Left forelimb (tissue), 1 donor: ENCODE data around the gene CCDC136.
A peak's percentile ranks its signal among the peaks of the same experiment; 100 is the strongest.

Source experiments
- DNase-seq: peaks from one replicate; pipeline ENCODE4 v3.0.0-alpha.2; 2018; ENCODE audit warnings: low spot score

CCDC136 gene

GRCh38 chr7:128791121-128791971 is at the start of gene CCDC136:
Gene CCDC136, plus strand, starts transcription at chr7:128791968. Its CDS starts 444 bp downstream, at chr7:128792412.
- peak; percentile 76 for DNase-seq

GRCh38 chr7:128742206-128742605 is 49.6 kb upstream of the CCDC136 start:
- no peak for DNase-seq

- no peak for DNase-seq
Measured at GRCh38 chr7:128743112-128743772, 48.5 kb upstream of the CCDC136 start.

GRCh38 chr7:128744366-128744905 is 47.3 kb upstream of the CCDC136 start:
- DNase-seq, result no peak

- no peak for DNase-seq
Measured at GRCh38 chr7:128745706-128746105, 46.1 kb upstream of the CCDC136 start.

- no peak for DNase-seq
Measured at GRCh38 chr7:128747327-128748079, 44.3 kb upstream of the CCDC136 start.

GRCh38 chr7:128752251-128752650 is 39.5 kb upstream of the CCDC136 start:
- DNase-seq, result no peak

GRCh38 chr7:128755075-128755818 is 36.5 kb upstream of the CCDC136 start:
- no peak for DNase-seq

GRCh38 chr7:128755819-128756476 is 35.8 kb upstream of the CCDC136 start:
- DNase-seq, result no peak

GRCh38 chr7:128757203-128757602 is 34.6 kb upstream of the CCDC136 start:
- no peak for DNase-seq

GRCh38 chr7:128758553-128758952 is 33.2 kb upstream of the CCDC136 start:
- no peak for DNase-seq

GRCh38 chr7:128759242-128759641 is 32.5 kb upstream of the CCDC136 start:
- no peak for DNase-seq

- no peak for DNase-seq
Measured at GRCh38 chr7:128763541-128763940, 28.2 kb upstream of the CCDC136 start.

GRCh38 chr7:128767475-128768110 is 24.2 kb upstream of the CCDC136 start:
- DNase-seq, result no peak

- no peak for DNase-seq
Measured at GRCh38 chr7:128770233-128770632, 21.5 kb upstream of the CCDC136 start.

- DNase-seq, result no peak
Measured at GRCh38 chr7:128773604-128774003, 18.2 kb upstream of the CCDC136 start.

- DNase-seq, result no peak
Measured at GRCh38 chr7:128774029-128774689, 17.6 kb upstream of the CCDC136 start.

- no peak for DNase-seq
Measured at GRCh38 chr7:128774921-128775320, 16.8 kb upstream of the CCDC136 start.

- no peak for DNase-seq
Measured at GRCh38 chr7:128775744-128776474, 15.9 kb upstream of the CCDC136 start, which contains the start of gene OPN1SW. Gene OPN1SW, minus strand, starts transcription at chr7:128775794. Its CDS starts 13 bp downstream, at chr7:128775781.
